Activated naive CD8-positive, alpha-beta T cell treated with anti-CD3 and anti-CD28 coated beads, Interleukin-2, amount 50 U/mL, for 16 hours (primary cell): ENCODE results near the gene DNPEP.
"Not testable (repeated sequence)": the region's sequence is repeated elsewhere in the genome, so short reads cannot be mapped to it uniquely, and the experiment has no call there.

Source experiments
- DNase-seq: peaks from one replicate; pipeline ENCODE4 v3.0.0-alpha.2; 2020; ENCODE audit warnings: low read depth, low spot score

The DNPEP gene

DNA sequence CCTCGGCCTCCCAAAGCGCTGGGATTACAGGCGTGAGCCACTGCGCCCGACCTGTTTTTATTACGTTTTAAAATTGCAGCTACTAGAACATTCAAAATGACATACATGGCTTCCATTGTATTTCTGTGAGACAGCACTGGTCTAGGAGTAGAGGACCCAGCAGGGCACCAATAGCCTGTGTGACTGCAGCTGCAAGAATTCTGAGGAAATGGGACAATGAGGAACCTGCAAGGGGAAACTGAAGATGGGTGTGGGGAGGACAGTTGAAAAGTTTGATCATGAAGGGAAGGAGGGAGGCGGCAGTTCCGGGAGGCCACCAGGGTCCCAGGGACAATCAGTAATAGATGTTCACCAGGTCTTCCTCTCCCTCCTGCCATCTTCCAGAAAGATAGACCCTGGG lies 13.9 kb upstream of the DNPEP start:
- no peak for DNase-seq

DNA sequence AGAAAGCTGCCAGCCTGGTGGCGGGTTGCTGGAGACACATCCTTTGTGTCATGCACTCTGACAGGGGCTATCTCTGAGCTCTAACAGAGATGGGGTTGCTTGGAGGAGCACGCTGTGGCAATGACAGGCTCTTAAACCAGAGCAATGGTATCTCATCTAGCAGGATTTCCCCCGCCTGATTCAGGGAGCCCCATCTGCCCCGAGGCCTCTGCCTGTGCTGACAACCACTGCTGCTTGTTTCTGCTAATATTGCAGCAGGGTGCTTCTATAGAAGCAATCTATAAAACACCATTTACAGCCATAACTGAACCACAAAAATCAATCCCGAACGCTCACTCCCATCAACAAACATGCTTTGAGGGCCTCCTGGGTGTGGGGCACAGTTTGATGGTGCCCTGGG lies 12.8 kb upstream of the DNPEP start:
- DNase-seq: no peak

DNA sequence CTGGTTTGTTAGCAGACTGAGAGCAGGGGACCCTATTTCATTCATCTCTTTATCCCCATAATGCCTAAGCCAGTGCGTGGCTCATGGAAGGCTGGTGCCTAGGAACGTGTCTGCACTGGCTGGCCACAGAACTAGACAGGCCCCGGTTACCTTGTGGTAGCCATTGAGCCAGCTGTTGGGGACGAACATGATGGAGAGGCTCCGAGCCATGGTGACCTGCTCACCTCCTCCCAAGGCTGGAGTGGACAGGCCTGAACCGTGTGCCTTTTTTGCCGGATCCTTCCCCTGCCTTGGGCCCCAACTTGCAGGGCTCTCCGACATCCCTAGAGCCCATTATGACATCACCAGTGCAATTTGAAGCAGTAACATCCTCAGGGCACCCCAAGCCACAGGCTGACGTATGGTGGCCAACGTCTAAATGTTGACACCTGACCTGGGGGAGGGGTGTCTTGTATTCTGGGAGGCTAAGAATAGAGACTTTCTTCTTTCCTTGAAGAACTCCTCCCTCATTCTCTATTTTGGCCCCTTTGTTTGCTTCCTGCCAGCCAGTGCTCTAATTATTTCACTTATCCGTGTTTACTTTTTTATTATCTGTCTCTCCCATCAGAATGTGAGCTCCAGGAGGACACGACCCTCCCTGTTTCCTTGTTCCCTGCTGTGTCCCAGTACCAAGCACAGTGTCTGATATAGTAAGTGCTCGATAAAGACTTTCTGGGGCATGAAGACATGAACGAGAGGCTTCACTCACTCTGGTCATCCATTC lies 12.2 kb upstream of the DNPEP start:
- no peak for DNase-seq

DNA sequence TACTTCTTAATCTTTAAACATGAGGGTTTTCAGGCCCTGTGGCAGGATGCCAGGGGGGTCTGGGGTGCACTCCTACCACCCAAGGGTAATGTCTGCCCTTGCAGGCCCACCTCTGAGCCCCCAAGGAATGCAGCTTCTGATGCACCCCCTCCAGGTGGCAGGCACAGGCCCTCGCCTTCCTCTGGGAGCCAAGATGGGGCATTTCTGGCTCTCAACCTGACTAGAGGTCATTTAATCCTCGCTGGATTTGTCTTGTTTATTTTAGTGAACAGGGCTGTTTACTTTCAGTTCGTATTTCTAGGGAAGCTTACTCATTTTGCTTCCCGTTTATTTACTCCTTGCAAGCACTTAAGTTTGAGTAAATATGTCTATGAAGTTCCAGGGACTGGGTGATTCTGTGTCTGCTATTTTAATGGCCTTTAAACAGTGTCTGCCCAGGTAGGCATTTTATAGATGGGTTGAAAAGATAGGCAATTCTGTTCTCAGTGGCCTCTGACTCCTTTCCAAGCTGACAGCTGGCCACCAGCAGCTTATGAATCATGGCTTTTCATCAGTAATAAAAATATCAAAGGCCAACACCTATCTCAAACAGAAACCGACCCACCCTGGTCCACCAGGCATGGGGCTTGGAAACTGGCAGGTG lies 11.1 kb upstream of the DNPEP start:
- no peak for DNase-seq

DNA sequence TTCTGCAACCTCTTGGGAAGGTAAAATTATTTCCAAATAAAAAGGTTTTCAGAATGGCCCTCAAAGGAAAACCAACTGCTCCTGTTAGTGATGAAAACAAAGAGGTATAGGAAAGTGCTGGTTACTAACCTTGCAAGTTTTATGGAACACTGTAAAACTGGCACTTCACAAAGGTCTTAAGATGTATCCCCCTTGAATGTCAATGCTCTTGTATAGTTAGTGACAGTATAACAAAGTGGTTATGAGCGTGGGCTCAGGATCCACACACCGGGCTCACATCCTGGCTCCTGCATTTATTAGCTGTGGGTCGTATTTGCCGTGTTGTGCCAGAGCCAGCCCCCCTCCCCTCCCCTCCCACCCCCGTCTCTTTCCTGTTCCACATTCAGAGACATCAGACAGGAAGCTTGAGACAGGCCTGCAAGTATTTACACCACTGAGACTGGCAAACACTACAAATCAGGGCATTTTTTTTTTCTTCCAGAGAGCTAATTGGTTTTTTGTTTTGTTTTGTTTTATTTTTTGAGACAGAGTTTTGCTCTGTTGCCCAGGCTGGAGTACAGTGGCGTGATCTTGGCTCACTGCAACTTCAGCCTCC lies 9.2 kb upstream of the DNPEP start:
- DNase-seq: no peak

DNA sequence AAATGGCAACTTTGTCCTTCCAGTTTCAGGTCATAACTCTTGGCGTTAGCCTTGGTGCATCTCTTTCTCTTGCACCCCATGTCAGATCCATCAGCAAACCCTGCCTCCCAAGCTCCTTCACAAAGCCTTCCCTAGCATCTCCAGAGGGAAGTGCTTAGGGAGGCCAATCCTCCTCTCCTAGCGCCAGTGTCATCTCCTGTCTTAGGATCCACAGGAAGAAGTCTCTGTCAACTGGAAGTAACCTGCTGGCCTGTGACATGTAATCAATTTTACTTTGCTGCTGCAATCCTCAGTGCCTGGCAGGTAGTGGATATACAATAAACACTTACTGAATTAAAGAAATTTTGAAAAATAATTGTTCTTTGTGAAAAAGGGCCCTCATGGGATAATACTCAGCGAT lies 7.9 kb upstream of the DNPEP start:
- no peak for DNase-seq

DNA sequence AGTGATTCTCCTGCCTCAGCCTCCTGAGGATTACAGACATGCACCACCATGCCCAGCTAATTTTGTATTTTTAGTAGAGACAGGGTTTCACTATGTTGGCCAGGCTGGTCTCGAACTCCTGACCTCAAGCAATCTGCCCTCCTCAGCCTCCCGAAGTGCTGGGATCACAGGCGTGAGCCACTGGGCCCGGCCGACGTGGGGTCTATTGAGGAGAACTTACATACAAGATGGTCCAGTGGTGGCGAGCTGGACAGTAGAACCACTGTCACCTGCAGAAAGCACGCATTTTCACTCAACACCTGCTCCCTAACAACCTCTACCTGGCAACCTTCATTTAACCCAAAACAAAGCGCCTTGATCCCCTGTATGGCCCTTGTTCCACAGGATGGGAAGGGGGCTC lies 7.3 kb upstream of the DNPEP start:
- not testable (repeated sequence) for DNase-seq

DNA sequence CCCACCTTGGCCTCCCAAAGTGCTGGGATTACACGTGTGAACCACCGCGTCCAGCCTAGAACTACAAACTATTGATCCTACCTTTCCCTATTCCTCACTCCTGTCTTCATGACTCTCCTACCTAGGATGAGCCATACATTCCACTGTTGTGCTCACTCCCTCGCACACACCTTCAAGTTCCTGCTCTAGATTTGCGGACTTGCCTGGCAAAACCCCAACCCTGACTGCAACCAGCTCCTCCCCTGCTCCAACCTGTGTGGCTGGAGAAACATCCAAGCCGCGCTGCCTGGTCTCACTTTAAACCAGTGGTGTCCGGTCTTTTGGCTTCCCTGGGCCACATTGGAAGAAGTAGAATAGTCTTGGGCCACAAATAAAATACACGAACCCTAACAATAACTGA lies 5.0 kb upstream of the DNPEP start:
- DNase-seq: no peak

DNA sequence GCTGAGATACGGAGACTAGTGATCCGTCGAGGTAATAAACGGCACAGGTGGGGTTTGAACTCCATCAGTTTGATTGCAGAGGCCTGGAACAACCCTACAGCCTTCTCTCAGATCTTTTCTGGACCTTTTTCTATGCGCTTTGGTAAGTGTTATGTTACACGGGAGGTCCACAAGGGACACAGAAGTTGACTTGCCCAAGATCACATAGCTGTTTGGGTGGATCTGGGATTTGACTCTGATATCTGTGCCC lies 1.1 kb upstream of the DNPEP start:
- DNase-seq: no peak

DNA sequence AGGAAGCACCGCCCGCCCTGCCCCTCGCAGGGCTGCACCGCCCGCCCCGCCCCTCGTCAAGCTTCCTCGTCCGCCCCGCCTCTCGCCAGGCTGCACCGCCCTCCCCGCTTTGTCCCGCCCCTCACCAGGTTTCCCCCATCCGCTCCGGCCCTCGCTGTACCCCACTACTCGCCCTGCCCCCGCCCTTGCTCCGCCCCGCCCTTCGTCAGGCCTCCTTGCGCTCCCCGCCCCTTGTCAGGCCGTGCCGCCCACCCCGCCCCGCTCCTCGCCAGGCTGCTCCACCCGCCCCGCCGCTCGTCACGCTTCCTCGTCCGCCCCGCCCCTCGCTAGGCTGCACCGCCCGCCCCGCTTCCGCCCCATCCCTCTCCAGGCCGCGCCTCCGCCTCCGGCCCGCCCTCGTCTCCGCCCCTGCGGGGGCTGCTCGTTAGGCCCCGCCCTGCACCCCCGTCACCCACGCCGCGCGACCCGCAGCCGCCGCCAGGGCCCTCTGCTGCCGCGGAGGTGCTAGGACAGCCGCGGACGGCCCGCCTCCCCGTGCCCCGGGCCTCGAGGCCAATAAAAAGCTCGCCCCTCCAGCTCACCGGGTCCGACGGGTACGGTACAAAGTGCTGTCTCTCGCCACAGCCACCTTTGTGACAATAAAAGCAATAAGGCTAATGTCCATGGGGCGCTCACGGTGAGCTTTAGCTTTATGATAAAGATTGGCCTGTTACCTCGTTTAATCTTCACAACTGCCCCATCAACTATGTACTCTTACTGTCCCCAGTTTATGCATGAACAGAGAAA lies 602 bp upstream of the DNPEP start:
- peak; percentile 98 for DNase-seq

DNA sequence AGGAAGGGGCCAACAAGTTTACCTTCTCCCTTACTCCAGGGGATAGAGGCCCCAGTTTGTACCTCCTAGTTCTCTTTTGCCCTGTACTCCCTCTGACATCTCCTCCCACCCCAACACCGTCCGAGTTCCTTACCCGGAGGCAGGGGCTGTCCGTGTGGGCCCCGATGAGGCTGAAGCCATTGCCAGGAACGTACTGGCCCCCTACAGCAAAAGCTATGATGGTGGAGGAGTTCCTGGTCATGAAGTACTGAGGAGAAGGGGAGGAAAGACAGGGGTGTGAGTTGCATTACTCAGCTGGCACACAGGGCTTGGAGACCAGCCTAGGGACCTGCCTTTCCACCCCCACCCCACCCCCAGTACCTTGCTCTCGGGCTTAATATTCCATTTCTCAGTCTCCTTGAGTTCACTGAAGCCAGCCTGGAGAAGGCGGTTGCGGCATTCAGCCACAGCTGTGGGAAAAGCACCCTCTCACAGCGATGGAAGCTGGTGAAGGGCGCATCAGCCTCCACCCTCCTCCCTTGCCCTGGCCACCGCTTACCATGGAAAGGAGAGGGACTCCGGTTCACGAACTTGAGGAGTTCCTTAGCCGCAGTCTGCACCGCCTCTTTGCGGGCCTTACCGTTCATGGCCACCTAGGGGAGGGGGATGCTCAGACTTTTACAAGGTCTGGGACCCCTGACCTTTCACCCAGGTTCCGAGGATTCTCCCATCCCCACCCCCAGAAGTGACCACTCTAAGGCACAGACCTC lies 1.0 kb downstream of the DNPEP start:
- no peak for DNase-seq

DNA sequence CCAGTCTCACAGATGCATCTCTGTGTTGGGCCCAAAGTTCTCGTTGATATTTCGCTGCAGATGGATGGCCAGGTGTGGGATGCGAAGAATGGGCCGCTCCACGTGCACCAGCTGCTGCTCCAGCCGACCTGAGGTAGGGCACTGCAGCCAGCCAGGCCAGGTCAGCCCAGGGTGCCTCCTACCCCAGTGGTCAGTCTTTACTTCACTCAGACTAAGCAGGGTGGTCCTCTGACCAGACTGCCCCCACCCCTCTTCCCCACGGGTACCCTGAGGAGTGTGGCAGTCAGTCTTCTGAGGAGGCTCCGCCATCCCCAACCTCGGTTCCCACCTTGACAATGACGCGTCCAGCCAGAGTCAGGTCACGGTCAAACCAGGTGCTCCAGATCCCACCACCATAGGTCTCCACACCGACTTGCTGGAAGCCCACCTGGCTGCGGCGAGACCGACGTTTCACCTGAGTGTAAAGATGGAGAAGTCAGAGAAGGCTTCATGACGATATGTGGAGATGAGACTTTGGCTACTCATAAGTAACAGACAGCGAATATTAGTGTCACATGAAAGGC lies 1.7 kb downstream of the DNPEP start:
- DNase-seq: no peak

DNA sequence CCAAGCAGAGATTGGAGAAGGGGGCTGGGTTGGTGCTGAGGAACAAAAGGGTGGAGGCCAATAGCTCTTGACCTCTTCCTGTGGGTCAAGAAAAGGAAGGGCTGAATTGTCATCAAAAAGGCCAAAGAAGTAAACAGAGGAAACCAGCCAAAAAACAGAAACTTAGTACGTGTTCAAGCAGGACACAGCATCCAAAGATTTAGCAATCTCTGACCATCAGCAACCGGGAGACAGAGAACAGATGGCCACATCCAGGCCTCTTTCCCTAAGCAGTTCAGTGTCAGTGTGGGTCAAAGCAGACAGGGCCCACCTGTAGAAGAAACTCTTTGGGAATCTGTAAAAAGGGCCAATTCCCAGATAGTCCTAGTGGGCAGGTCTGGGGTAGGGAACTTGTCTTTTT lies 2.9 kb downstream of the DNPEP start:
- no peak for DNase-seq

DNA sequence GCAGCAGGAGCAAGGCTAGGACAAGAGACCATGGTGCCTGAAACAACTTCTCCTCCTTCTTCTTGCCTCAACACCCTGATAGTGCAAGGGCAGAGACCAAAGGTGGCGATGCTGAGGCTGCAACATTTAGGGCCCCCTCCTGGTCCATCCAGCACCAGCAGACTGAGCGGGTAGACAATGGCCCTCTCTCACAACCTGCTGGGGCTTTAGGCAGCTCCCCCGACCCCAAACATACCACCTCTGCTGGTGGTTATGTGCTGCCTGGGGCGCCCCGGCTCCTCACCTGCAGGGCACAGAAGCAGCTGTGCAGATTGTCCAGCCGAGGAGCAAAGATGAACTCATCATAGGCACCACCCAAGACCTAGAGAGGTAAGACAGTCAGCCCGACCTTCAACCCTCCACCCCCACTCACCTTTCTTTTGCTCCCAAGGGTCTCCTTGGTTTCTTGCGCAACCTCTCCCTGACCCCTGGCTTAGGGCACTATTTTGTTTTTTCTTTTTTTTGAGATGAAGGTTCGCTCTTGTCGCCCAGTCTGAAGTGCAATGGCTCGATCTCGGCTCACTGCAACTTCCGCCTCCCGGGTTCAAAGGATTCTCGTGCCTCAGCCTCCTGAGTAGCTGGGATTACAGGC lies 3.5 kb downstream of the DNPEP start:
- no peak for DNase-seq

DNA sequence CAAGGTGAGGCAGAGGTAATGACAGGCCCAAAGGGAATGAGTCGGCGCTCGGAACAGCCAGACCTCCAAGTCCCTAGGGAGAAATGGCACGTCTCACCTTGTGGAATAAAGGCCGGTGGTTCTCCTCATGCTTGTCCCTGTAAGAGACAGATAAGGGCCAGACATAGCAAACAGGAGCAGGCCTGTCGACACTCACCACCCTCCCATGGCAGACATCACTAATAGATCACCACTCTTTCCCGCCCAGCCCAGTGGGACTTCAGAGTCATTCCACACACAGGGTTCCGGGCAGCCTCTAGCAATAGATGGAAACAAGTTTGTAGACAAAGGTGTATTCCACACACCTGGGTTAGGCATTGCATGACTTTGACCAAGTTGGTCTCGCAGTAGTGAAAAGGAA lies 6.3 kb downstream of the DNPEP start:
- no peak for DNase-seq

DNA sequence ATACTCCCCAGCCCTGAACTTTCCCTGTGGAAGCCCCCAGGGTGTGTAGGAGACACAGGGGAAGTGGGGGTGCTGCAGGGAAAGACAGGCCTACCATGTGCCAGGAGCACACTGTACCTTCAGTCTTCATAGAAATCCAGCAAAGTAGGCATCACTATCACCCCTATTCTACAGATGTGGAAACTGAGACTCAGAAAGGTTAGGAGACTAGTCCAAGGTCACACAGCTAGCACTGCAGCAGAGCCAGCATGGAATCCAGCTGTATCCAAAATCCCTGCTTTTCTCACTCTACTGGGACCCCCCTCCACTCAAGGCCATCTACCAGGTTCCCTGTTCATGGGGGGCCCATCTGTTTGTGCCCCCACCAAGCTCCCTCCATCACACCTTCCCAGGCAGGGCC lies 6.8 kb downstream of the DNPEP start:
- DNase-seq: no peak

DNA sequence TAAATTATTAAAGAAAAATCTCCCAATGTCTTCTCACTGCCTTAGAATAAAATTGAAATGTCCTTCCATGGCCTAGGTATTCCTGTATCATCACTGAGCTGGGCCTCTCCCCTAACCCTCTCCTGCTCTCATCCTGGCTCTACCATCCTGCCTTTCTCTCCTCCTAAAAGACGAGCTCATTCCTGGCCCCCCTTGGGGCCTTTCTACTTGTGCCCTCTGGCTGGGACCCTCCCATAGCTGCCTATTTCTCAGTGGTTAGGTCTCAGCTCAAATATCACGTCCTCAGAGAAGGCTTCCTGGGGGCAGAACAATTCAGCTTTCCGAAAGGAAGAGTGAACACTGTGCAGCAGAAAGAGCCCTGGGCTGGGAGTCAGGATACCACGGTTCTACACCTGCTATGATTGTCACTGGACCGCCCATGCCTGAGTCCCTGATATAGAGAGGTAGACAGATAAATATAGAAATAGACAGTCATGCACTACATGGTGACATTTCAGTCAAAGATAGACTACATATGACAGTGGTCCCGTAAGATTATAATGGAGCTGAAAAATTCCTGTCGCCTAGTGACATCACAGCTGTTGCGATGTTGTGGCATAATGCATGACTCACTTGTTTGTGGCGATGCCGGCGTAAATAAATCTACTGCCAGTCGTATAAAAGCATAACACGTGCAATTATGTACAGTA lies 9.4 kb downstream of the DNPEP start:
- DNase-seq: no peak

DNA sequence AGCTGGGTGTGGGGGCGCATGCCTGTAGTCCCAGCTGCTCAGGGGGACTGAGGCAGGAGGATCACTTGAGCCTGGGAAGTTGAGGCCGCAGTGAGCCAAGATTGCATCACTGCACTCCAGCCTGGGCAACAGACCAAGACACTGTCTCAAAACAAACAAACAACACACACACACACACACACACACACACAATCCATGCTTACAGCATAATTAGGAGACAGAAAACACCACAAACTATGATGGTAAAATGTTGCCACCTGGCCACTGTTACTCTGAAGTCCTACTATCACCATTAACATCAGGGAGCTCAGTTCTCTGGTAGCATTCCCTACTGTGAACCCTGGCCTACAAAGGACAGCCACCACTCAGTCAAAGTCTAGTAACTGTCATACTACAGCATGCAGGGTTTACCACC lies 18.3 kb downstream of the DNPEP start:
- no peak for DNase-seq

DNA sequence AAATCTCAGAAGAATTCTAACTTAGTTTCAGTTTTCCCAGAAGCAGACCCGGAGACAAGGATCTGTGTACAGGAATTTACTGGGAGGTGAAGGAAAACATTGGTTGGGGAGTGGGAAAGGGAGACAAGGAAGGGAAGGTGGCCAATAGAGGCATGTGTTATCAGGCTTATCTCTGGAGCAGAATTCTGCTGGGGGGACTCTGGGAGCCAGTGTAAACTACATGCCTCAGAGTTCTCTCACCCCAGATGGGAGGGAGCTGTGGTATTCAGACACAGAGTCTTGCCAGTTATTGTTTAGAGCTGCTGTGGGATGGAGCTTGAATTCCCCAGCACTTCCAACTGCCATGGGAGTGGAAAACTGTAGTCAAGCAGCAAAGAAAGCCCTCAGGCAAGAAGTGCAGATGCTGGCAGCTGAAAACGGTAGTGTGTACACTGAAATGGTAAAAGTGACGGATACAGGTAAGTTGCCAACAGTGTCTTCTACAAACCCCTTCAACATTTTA lies 19.0 kb downstream of the DNPEP start:
- no peak for DNase-seq

DNA sequence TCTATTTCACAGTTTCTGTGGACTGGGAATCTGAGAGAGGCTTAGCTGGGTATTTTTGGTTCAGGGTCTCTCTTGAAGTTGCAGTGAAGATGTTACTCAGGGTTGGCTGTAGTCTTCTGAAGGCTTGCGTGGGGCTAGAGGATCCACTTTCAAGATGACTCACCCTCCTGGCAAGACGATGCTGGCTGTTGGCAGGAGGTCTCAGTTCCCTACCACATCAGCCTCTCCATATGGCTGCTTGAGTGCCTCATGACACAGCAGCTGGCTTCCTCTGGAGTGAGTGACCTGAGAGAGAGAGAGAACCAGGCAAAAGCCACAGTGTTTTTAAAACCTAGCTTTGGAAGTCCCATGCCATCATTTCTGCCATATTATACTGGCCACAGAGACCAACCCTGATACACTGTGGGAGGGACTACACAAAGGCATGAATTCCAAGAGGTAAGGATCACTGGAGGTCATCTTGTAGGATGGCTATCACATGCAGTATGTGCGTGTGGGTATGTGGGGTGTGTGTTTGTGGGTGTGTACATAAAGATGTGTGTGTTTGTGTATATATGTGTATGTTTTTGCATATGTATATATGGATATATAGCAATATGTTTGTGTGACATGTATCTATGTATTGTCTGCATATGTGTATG lies 25.1 kb downstream of the DNPEP start:
- no peak for DNase-seq
